ENCODE results near the gene IL3. TPM values are rescaled to one million over a fixed set of nuclear protein-coding genes. Genes with fewer than 3 reads are reported as not detected.
"Not testable (repeated sequence)": the region's sequence is repeated elsewhere in the genome, so short reads cannot be mapped to it uniquely, and the experiment has no call there.

Gene IL3
- total RNA-seq, 1 experiment from 2014 or later: not detected

- ChIA-PET POLR2A (no interaction called here), CTCF (no interaction called here)
- H3K9me3 ChIP-seq: no peaks in the 10 kb centered on the region
- no peak overlapping the region for H3K27ac Mint-ChIP-seq (ENCODE audit: unreplicated experiment)
- H3K9me3 Mint-ChIP-seq (ENCODE audit: unreplicated experiment): no peaks in the 10 kb centered on the region
- BruUV-seq (replicated peaks): no TSS peak
- H3K4me1 ChIP-seq: no peaks in the 10 kb centered on the region
- intact Hi-C loops (cut with micrococcal nuclease; ENCODE audit: unreplicated experiment): no loop called here
- no peak for DNase-seq
- H3K36me3 ChIP-seq (ENCODE audit: control insufficient read depth, insufficient read depth, low read length): no peaks in the 10 kb centered on the region
- no peak overlapping the region for H3K4me3 Mint-ChIP-seq (ENCODE audit: unreplicated experiment)
- TF ChIP-seq CTCF (IDR thresholded peaks at IDR 0.05; ENCODE audit: insufficient read depth in 1 of 2, low read depth in 1 of 2, low read length in 1 of 2, severe bottlenecking in 1 of 2, unreplicated experiment in 1 of 2): no peak
- no peaks in the 10 kb centered on the region for H3K4me1 Mint-ChIP-seq (ENCODE audit: low read depth, unreplicated experiment)
- no peaks in the 10 kb centered on the region for H3K27me3 ChIP-seq (replicated peaks; ENCODE audit: control insufficient read depth, insufficient read depth, low read length)
- H3K27me3 Mint-ChIP-seq (ENCODE audit: insufficient read depth, unreplicated experiment): no peaks in the 10 kb centered on the region
- no peaks in the 10 kb centered on the region for H3K36me3 Mint-ChIP-seq (ENCODE audit: insufficient read depth, unreplicated experiment)
- no peak overlapping the region for H3K4me3 ChIP-seq (ENCODE audit: low read depth, low read length)
Observed at GRCh38 chr5:132105688-132106087, 45.2 kb downstream of the IL3 start.

GRCh38 chr5:132108495-132108894, 48.0 kb downstream of the IL3 start:
- H3K4me1 ChIP-seq; H3K9me3 Mint-ChIP-seq (ENCODE audit: unreplicated experiment); CTCF ChIA-PET; H3K27me3 ChIP-seq (replicated peaks; ENCODE audit: control insufficient read depth, insufficient read depth, low read length); H3K27ac Mint-ChIP-seq (ENCODE audit: unreplicated experiment); H3K27me3 Mint-ChIP-seq (ENCODE audit: insufficient read depth, unreplicated experiment); BruUV-seq (replicated peaks); H3K4me3 ChIP-seq (ENCODE audit: low read depth, low read length); H3K4me3 Mint-ChIP-seq (ENCODE audit: unreplicated experiment); intact Hi-C loops (cut with micrococcal nuclease; ENCODE audit: unreplicated experiment); POLR2A ChIA-PET; H3K9me3 ChIP-seq; H3K36me3 Mint-ChIP-seq (ENCODE audit: insufficient read depth, unreplicated experiment); DNase-seq; H3K36me3 ChIP-seq (ENCODE audit: control insufficient read depth, insufficient read depth, low read length); H3K4me1 Mint-ChIP-seq (ENCODE audit: low read depth, unreplicated experiment): not testable (repeated sequence)

- H3K9me3 Mint-ChIP-seq (ENCODE audit: unreplicated experiment); intact Hi-C loops (cut with micrococcal nuclease; ENCODE audit: unreplicated experiment); H3K4me3 Mint-ChIP-seq (ENCODE audit: unreplicated experiment); H3K27ac Mint-ChIP-seq (ENCODE audit: unreplicated experiment); POLR2A ChIA-PET; H3K4me1 ChIP-seq; H3K4me3 ChIP-seq (ENCODE audit: low read depth, low read length); H3K36me3 ChIP-seq (ENCODE audit: control insufficient read depth, insufficient read depth, low read length); CTCF ChIA-PET; H3K27me3 Mint-ChIP-seq (ENCODE audit: insufficient read depth, unreplicated experiment); H3K4me1 Mint-ChIP-seq (ENCODE audit: low read depth, unreplicated experiment); DNase-seq; H3K27me3 ChIP-seq (replicated peaks; ENCODE audit: control insufficient read depth, insufficient read depth, low read length); BruUV-seq (replicated peaks); H3K9me3 ChIP-seq; H3K36me3 Mint-ChIP-seq (ENCODE audit: insufficient read depth, unreplicated experiment): not testable (repeated sequence)
Observed at GRCh38 chr5:132108957-132109356, 48.5 kb downstream of the IL3 start.

GRCh38 chr5:132109494-132110053, 49.1 kb downstream of the IL3 start:
- no peak for DNase-seq
- Mint-ChIP-seq H3K27me3 (ENCODE audit: insufficient read depth, unreplicated experiment) (no peaks in the 10 kb centered on the region), H3K9me3 (ENCODE audit: unreplicated experiment) (no peaks in the 10 kb centered on the region), H3K4me3 (ENCODE audit: unreplicated experiment) (no peak overlapping the region), H3K27ac (ENCODE audit: unreplicated experiment) (no peak overlapping the region), H3K4me1 (ENCODE audit: low read depth, unreplicated experiment) (no peaks in the 10 kb centered on the region), H3K36me3 (ENCODE audit: insufficient read depth, unreplicated experiment) (no peaks in the 10 kb centered on the region)
- Histone ChIP-seq H3K4me3 (ENCODE audit: low read depth, low read length) (no peak overlapping the region), H3K4me1 (no peaks in the 10 kb centered on the region), H3K27me3 (replicated peaks; ENCODE audit: control insufficient read depth, insufficient read depth, low read length) (no peaks in the 10 kb centered on the region), H3K36me3 (ENCODE audit: control insufficient read depth, insufficient read depth, low read length) (no peaks in the 10 kb centered on the region), H3K9me3 (no peaks in the 10 kb centered on the region)
- POLR2A ChIA-PET: no interaction called here
- intact Hi-C loops (cut with micrococcal nuclease; ENCODE audit: unreplicated experiment): no loop called here
- TF ChIP-seq CTCF (IDR thresholded peaks at IDR 0.05; ENCODE audit: insufficient read depth in 1 of 2, low read depth in 1 of 2, low read length in 1 of 2, severe bottlenecking in 1 of 2, unreplicated experiment in 1 of 2): no peak
- BruUV-seq (replicated peaks): no TSS peak
- CTCF ChIA-PET: no interaction called here
